Measurements from ENCODE around the gene MAST1. TPM values are rescaled to one million over a fixed set of nuclear protein-coding genes. Genes with fewer than 3 reads are reported as not detected.
A peak's percentile ranks its signal among the peaks of the same experiment; 100 is the strongest.

MAST1 gene
- total RNA-seq, 1 experiment from 2014 or later, result 28.9 TPM

DNA sequence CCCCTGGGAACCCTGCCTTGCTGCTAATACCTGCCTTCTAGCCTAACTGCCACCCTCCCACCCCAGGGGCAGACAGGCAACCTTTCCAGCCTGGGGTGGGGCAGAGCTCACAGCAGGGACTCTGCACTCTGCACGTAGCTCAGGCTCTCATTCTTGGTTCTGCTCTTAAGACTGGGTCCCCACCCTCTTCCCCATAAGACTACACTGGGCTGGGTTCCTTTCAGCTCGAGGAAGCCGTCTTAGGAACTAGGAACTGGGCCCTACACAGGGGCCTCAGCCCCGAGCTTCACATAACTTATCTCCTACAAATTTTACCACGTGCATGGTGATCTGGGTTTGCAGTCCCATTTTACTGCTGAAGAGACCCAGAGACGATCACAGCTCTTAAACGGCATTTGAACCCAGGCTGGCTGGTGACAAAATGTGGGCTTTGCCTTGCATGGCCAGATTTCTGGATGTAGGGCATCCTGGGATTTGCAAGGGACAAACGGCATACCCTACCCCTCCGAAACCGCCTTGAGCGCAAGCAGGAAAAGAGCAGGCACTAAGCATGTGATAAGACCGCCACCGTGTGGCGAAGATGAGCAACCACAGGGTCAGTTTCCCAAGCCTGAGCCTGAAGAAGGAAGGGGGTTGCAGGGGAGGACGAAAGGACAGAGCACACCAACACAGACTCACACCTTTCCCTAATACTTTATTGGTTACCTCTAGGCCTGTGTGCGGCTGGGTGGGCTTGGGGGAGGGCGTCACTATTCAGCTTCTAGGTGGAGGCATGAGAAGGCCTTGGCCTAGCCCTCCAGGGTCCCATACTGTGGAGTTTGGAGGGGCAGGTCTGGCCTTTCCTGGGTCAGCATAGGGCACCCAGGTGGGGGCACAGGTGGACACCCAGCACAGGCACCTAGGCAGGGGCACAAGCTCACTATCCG is 41.9 kb upstream of the MAST1 start:
- Histone ChIP-seq H3K4me1 (ENCODE audit: control insufficient read depth in 1 of 2, insufficient read depth in 2 of 2, low read length in 2 of 2) (peaks cover 29 to 68% of the 10 kb centered on the region in 2 experiments), H3K36me3 (ENCODE audit: control insufficient read depth in 1 of 2, insufficient read depth in 2 of 2, low read length in 2 of 2) (peaks cover 4 to 19% of the 10 kb centered on the region in 2 experiments; a peak in 3 of 4 replicates), H4K20me1 (ENCODE audit: insufficient read depth) (no peaks in the 10 kb centered on the region), H3K9me3 (ENCODE audit: control insufficient read depth in 1 of 2, insufficient read depth in 1 of 2, low read depth in 1 of 2, low read length in 2 of 2) (no peaks in the 10 kb centered on the region), H3K27me3 (ENCODE audit: insufficient read depth, low read length) (no peaks in the 10 kb centered on the region), H3K4me3 (replicated peaks in 1 of 2; ENCODE audit: low read depth in 1 of 2, low read length in 2 of 2) (peak overlapping the region in 1 of 2 experiments; percentile 33; a peak in 1 of 4 replicates), H2AFZ (ENCODE audit: low read depth, low read length, poor library complexity, severe bottlenecking) (no peak overlapping the region), H3K4me2 (ENCODE audit: low read length) (peak overlapping the region; percentile 72), H3K27ac (ENCODE audit: low read depth, low read length) (peak overlapping the region; percentile 70), H3K79me2 (ENCODE audit: insufficient read depth, low read length) (peaks cover 40% of the 10 kb centered on the region), H3K9ac (ENCODE audit: low read length) (peak overlapping the region; percentile 58), H3K9me2 (ENCODE audit: insufficient read depth) (no peaks in the 10 kb centered on the region)
- CTCF ChIA-PET, result interaction anchor here (0.7 to 6.4 kb wide), 15 partner anchors 10 to 169 kb away, joined by 3 to 123 read pairs (median 4); partner anchors contain the start of genes HOOK2, RNASEH2A and TRIR
- intact Hi-C loops (cut with micrococcal nuclease), result loop anchor here (1.0 to 2.0 kb wide), 4 partner anchors 19 to 120 kb away; no protein-coding TSS in a partner anchor
- RAD21 ChIA-PET (ENCODE audit: low non-redundant PET in 1 of 2, low total read pairs in 2 of 2, uncharacterized antibody in 2 of 2, unreplicated experiment in 2 of 2), result interaction anchor here (0.8 to 3.4 kb wide), 7 partner anchors 19 to 36 kb away, joined by 4 to 17 read pairs (median 11); no protein-coding TSS in a partner anchor
- POLR2A ChIA-PET, result interaction anchor here (0.7 to 6.7 kb wide), 7 partner anchors 14 to 85 kb away, joined by 3 to 172 read pairs (median 3); partner anchors contain the start of genes DNASE2 and HOOK2
- ATAC-seq (peak; percentile 32), DNase-seq (ENCODE audit: low read depth, low spot score) (no peak)
- no TSS peak for BruUV-seq (replicated peaks)
- no peak for TF ChIP-seq EZH2 (IDR thresholded peaks at IDR 0.05)
- TF ChIP-seq SP1 (IDR thresholded peaks at IDR 0.05; ENCODE audit: low read depth), result no peak
- TF ChIP-seq, protein P1, sequence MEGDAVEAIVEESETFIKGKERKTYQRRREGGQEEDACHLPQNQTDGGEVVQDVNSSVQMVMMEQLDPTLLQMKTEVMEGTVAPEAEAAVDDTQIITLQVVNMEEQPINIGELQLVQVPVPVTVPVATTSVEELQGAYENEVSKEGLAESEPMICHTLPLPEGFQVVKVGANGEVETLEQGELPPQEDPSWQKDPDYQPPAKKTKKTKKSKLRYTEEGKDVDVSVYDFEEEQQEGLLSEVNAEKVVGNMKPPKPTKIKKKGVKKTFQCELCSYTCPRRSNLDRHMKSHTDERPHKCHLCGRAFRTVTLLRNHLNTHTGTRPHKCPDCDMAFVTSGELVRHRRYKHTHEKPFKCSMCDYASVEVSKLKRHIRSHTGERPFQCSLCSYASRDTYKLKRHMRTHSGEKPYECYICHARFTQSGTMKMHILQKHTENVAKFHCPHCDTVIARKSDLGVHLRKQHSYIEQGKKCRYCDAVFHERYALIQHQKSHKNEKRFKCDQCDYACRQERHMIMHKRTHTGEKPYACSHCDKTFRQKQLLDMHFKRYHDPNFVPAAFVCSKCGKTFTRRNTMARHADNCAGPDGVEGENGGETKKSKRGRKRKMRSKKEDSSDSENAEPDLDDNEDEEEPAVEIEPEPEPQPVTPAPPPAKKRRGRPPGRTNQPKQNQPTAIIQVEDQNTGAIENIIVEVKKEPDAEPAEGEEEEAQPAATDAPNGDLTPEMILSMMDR (IDR thresholded peaks at IDR 0.05 in 2 of 3, conservative IDR thresholded peaks at IDR 0.05 in 1 of 3; ENCODE audit: borderline replicate concordance in 1 of 3, insufficient read depth in 1 of 3, low read depth in 2 of 3, low read length in 2 of 3), result peak in 2 of 3 experiments; percentile 93 to 94; a peak in 4 of 6 replicates
- TF ChIP-seq SIN3A (IDR thresholded peaks at IDR 0.05; ENCODE audit: low read depth), result no peak
- TF ChIP-seq, protein P2, sequence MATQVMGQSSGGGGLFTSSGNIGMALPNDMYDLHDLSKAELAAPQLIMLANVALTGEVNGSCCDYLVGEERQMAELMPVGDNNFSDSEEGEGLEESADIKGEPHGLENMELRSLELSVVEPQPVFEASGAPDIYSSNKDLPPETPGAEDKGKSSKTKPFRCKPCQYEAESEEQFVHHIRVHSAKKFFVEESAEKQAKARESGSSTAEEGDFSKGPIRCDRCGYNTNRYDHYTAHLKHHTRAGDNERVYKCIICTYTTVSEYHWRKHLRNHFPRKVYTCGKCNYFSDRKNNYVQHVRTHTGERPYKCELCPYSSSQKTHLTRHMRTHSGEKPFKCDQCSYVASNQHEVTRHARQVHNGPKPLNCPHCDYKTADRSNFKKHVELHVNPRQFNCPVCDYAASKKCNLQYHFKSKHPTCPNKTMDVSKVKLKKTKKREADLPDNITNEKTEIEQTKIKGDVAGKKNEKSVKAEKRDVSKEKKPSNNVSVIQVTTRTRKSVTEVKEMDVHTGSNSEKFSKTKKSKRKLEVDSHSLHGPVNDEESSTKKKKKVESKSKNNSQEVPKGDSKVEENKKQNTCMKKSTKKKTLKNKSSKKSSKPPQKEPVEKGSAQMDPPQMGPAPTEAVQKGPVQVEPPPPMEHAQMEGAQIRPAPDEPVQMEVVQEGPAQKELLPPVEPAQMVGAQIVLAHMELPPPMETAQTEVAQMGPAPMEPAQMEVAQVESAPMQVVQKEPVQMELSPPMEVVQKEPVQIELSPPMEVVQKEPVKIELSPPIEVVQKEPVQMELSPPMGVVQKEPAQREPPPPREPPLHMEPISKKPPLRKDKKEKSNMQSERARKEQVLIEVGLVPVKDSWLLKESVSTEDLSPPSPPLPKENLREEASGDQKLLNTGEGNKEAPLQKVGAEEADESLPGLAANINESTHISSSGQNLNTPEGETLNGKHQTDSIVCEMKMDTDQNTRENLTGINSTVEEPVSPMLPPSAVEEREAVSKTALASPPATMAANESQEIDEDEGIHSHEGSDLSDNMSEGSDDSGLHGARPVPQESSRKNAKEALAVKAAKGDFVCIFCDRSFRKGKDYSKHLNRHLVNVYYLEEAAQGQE (IDR thresholded peaks at IDR 0.05; ENCODE audit: low read depth), result no peak
- no peak for TF ChIP-seq FOSL1 (IDR thresholded peaks at IDR 0.05; ENCODE audit: low read depth)
- no peak for TF ChIP-seq JUND (IDR thresholded peaks at IDR 0.05)
- TF ChIP-seq YY1 (IDR thresholded peaks at IDR 0.05; ENCODE audit: extremely low read depth, insufficient replicate concordance, low read depth, low read length), result no peak
- TF ChIP-seq SRF (IDR thresholded peaks at IDR 0.05; ENCODE audit: low read depth), result no peak
- TF ChIP-seq ZNF274 (IDR thresholded peaks at IDR 0.05; ENCODE audit: low read depth, low read length), result no peak
- TF ChIP-seq POLR2A (IDR thresholded peaks at IDR 0.05; ENCODE audit: borderline replicate concordance, extremely low read depth, insufficient read depth, insufficient read length), result peak; percentile 0
- TF ChIP-seq CEBPB (IDR thresholded peaks at IDR 0.05; ENCODE audit: low read depth), result no peak
- peak; percentile 59 for TF ChIP-seq POLR2AphosphoS5 (IDR thresholded peaks at IDR 0.05; ENCODE audit: low read depth, low read length)
- TF ChIP-seq, protein P3, sequence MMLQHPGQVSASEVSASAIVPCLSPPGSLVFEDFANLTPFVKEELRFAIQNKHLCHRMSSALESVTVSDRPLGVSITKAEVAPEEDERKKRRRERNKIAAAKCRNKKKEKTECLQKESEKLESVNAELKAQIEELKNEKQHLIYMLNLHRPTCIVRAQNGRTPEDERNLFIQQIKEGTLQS (IDR thresholded peaks at IDR 0.05), result no peak
- no peak for TF ChIP-seq CBX3 (IDR thresholded peaks at IDR 0.05; ENCODE audit: low read depth)
- no peak for TF ChIP-seq EZH2phosphoT487 (IDR thresholded peaks at IDR 0.05; ENCODE audit: borderline replicate concordance)
